Endothelial cell of umbilical vein (primary cell): ENCODE data around the gene DVL1.

ENCODE experiments used
- EZH2 ChIP-seq: IDR thresholded peaks from 2 replicates; pipeline ENCODE4 v1.6.1; 2012; ENCODE audit warnings: borderline replicate concordance, low read depth, mild to moderate bottlenecking, moderate library complexity, low read length, inconsistent platforms; ENCODE audit not compliant: severe bottlenecking
- FOS ChIP-seq: IDR thresholded peaks from 2 replicates; pipeline ENCODE4 v1.6.1; 2011; ENCODE audit warnings: mild to moderate bottlenecking, low read length, moderate library complexity, borderline replicate concordance; ENCODE audit not compliant: insufficient read depth
- JUN ChIP-seq: IDR thresholded peaks from 2 replicates; pipeline ENCODE4 v1.6.1; 2011; ENCODE audit warnings: borderline replicate concordance, low read depth; ENCODE audit not compliant: insufficient read length, insufficient read depth
- MYC ChIP-seq: IDR thresholded peaks from one replicate; pipeline ENCODE4 v1.6.1; 2011; ENCODE audit warnings: mild to moderate bottlenecking, low read depth, low read length
- POLR2A ChIP-seq: IDR thresholded peaks from 2 replicates; pipeline ENCODE4 v1.6.1; 2012; ENCODE audit warnings: low read depth, mild to moderate bottlenecking, control low read depth, low read length
- POLR2AphosphoS5 ChIP-seq: IDR thresholded peaks from 2 replicates; pipeline ENCODE4 v1.6.1; 2012; ENCODE audit warnings: low read depth, mild to moderate bottlenecking, control low read depth, low read length, moderate library complexity; ENCODE audit not compliant: insufficient read depth
- TF ChIP-seq, protein P1 (sequence below), 2 donors: IDR thresholded peaks; 1 replicate in 1 of 2; 2 replicates in 1 of 2; pipeline ENCODE4 v1.5.1; 2011; ENCODE audit warnings: low read length in 2 of 2, mild to moderate bottlenecking in 2 of 2, moderate library complexity in 2 of 2, control low read depth in 1 of 2, inconsistent platforms in 1 of 2, low read depth in 1 of 2; ENCODE audit not compliant: insufficient read depth in 1 of 2; ENCODE audit errors: extremely low read depth in 1 of 2

DNA sequence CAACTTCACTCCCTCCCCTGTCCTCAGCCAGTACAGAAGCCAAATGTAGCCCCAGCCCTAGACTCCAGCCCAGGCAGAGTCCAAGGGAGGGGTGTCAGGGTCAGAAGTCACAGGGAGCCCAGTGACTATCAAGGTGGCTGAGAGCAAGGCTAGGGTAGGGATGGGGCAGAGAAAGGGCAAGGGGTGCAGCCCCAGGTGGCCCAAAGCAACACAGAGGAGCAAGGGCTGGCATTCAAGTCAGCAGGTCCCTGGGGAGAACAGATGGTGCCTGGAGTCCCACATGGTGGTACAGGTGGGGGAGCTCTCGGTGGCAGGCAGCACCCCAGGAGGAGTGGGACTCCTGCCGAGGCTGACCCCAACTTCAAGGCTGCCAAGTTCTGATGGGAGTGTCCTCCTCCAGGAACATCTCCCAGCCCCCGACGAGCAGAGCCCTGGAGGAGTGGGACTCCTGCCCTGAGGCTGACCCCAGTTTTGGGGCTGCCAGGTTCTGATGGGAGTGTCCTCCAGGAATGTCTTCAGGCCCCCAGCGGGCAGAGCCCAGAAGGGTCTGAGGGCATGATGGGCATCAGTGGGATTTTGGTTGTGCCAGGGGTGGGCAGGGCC lies 3.7 kb upstream of the DVL1 start:
- no peak for TF ChIP-seq POLR2A
- TF ChIP-seq, protein P1, sequence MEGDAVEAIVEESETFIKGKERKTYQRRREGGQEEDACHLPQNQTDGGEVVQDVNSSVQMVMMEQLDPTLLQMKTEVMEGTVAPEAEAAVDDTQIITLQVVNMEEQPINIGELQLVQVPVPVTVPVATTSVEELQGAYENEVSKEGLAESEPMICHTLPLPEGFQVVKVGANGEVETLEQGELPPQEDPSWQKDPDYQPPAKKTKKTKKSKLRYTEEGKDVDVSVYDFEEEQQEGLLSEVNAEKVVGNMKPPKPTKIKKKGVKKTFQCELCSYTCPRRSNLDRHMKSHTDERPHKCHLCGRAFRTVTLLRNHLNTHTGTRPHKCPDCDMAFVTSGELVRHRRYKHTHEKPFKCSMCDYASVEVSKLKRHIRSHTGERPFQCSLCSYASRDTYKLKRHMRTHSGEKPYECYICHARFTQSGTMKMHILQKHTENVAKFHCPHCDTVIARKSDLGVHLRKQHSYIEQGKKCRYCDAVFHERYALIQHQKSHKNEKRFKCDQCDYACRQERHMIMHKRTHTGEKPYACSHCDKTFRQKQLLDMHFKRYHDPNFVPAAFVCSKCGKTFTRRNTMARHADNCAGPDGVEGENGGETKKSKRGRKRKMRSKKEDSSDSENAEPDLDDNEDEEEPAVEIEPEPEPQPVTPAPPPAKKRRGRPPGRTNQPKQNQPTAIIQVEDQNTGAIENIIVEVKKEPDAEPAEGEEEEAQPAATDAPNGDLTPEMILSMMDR (IDR thresholded peaks at IDR 0.05; ENCODE audit: extremely low read depth in 1 of 2, insufficient read depth in 1 of 2, low read depth in 1 of 2, low read length in 2 of 2): no peak
- TF ChIP-seq MYC: no peak
- TF ChIP-seq FOS: no peak
- no peak for TF ChIP-seq EZH2
- TF ChIP-seq POLR2AphosphoS5: no peak
- no peak for TF ChIP-seq JUN
